Measurements from ENCODE around the gene MCRIP2. TPM values are rescaled to one million over a fixed set of nuclear protein-coding genes. Genes with fewer than 3 reads are reported as not detected.

The MCRIP2 gene
- polyA plus RNA-seq, 5 donors: 6.0 to 16.9 (median 10.4) TPM

GRCh38 chr16:668519-669171 lies 27.0 kb downstream of the MCRIP2 start:
- no peak for DNase-seq

- no peak for DNase-seq
Measured at GRCh38 chr16:669666-670065, 28.0 kb downstream of the MCRIP2 start.

- no peak for DNase-seq
Measured at GRCh38 chr16:670485-671352, 29.1 kb downstream of the MCRIP2 start.

GRCh38 chr16:671353-672131 lies 29.9 kb downstream of the MCRIP2 start:
- no peak for DNase-seq

GRCh38 chr16:672371-672770 lies 30.7 kb downstream of the MCRIP2 start:
- no peak for DNase-seq

- no peak for DNase-seq
Measured at GRCh38 chr16:672851-673250, 31.2 kb downstream of the MCRIP2 start.

- DNase-seq: no peak
Measured at GRCh38 chr16:673399-673991, 31.9 kb downstream of the MCRIP2 start.

GRCh38 chr16:674214-674881 lies 32.7 kb downstream of the MCRIP2 start:
- DNase-seq: no peak

- no peak for DNase-seq
Measured at GRCh38 chr16:674968-675883, 33.6 kb downstream of the MCRIP2 start, which contains the start of gene RHBDL1. Gene RHBDL1 (plus strand): TSS chr16:675671. CDS start chr16:675791, 120 bp downstream.

- no peak for DNase-seq
Measured at GRCh38 chr16:675884-676564, 34.4 kb downstream of the MCRIP2 start.

GRCh38 chr16:676565-676902 lies 34.9 kb downstream of the MCRIP2 start:
- no peak for DNase-seq

GRCh38 chr16:676913-677312 lies 35.3 kb downstream of the MCRIP2 start:
- no peak for DNase-seq

GRCh38 chr16:677316-678190 lies 35.9 kb downstream of the MCRIP2 start:
- no peak for DNase-seq

GRCh38 chr16:678209-678857 lies 36.7 kb downstream of the MCRIP2 start:
- no peak for DNase-seq

GRCh38 chr16:678858-679813 lies 37.5 kb downstream of the MCRIP2 start:
- peak; percentile 81 to 83 for DNase-seq

- DNase-seq: peak; percentile 77 to 83
Measured at GRCh38 chr16:679814-680624, 38.4 kb downstream of the MCRIP2 start, which contains the start of gene STUB1. Gene STUB1 (plus strand): TSS chr16:680410. CDS start chr16:680526, 116 bp downstream.

Measured in right lung (tissue), 5 donors.